SH-SY5Y (cell line): Measurements from ENCODE around the gene NR1H4.

Experiments used
- GATA2 ChIP-seq: IDR thresholded peaks from 2 replicates; pipeline ENCODE4 v1.6.1; 2011; ENCODE audit warnings: mild to moderate bottlenecking, low read depth, low read length
- GATA3 ChIP-seq: IDR thresholded peaks from 2 replicates; pipeline ENCODE4 v1.6.1; 2011; ENCODE audit warnings: low read depth, mild to moderate bottlenecking, low read length, moderate library complexity

GRCh38 chr12:100445081-100445481 is 28.6 kb upstream of the NR1H4 start:
- TF ChIP-seq GATA2 (no peak), GATA3 (no peak)
